ENCODE measurements around the gene ARSB. TPM values are rescaled to one million over a fixed set of nuclear protein-coding genes. Genes with fewer than 3 reads are reported as not detected.

Gene ARSB
- polyA plus RNA-seq, 12 donors = 14.5 to 414 (median 22.6) TPM

Other genes with a start within 250 kb of the ARSB start
- 1 to 10 TPM in 10 of 12 donors, not detected in 2; 1.7 to 3.9 (median 2.7) TPM for gene DMGDH, start 84.4 kb upstream of the ARSB start, polyA plus RNA-seq (ENCODE audit: insufficient read length in 12 of 12)
- 1 to 10 TPM in 10 of 12 donors, not detected in 2; 2.5 to 7.1 (median 4.5) TPM for gene BHMT2, start 84.5 kb upstream of the ARSB start, polyA plus RNA-seq (ENCODE audit: insufficient read length in 12 of 12)
- 1 to 10 TPM in 1 of 12 donors, under 1 TPM in 9, not detected in 2; 0.11 to 1.6 (median 0.53) TPM for gene BHMT, start 126.5 kb upstream of the ARSB start, polyA plus RNA-seq (ENCODE audit: insufficient read length in 12 of 12)